ENCODE data around the gene S100A7. TPM values are rescaled to one million over a fixed set of nuclear protein-coding genes. Genes with fewer than 3 reads are reported as not detected.

The S100A7 gene
- total and polyA plus RNA-seq, 2 of the 4 experiments (the other 2 are of a cell fraction): not detected

- TF ChIP-seq MAFK (IDR thresholded peaks at IDR 0.05; ENCODE audit: low read depth, low read length) (no peak; the same call in 1 of the 2 replicates), NFE2L2 (IDR thresholded peaks at IDR 0.05; ENCODE audit: low read depth, low read length) (no peak)
Measured at GRCh38 chr1:153506831-153507413, 46.5 kb upstream of the S100A7 start (continued).

DNA sequence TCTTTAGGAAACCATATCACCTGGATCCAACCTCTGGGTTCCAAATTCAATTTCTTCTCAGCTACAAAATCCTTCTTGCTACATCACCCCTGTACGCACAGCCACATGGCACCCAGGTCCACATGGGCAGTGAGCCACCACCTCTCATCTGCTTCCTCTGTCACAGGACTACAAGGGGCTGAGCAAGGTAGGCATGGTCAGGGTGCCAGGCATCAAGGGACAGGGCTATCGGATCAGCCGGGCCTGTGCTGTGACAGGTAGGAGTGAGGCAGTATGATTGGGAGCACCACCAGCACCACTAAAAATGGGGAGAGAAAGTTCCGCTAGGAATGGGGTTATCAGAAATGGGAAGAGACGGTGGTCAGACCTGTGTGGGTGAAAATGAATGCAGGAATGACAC is 45.9 kb upstream of the S100A7 start:
- peak overlapping the region; percentile 69 for H3K18ac ChIP-seq (ENCODE audit: low read depth, low read length)
- H3K9me3 ChIP-seq (ENCODE audit: control insufficient read depth, insufficient read depth, low read length): no peaks in the 10 kb centered on the region
- H3K27ac ChIP-seq (ENCODE audit: insufficient read depth, low read length): peak overlapping the region; percentile 82
- peak overlapping the region; percentile 86 for H2BK20ac ChIP-seq (ENCODE audit: low read depth, low read length)
- H3K79me1 ChIP-seq (ENCODE audit: low read depth in 1 of 2, low read length in 2 of 2): peaks cover 0 to 4% of the 10 kb centered on the region in 2 experiments; a peak in 1 of 4 replicates
- peak overlapping the region; percentile 79 for H2BK120ac ChIP-seq (ENCODE audit: low read depth, low read length)
- peaks cover 23% of the 10 kb centered on the region for H3K4me1 ChIP-seq (ENCODE audit: control insufficient read depth, insufficient read depth, low read length)
- peak overlapping the region; percentile 91 for H2AK9ac ChIP-seq (replicated peaks; ENCODE audit: low read depth, low read length, poor library complexity)
- H3K9ac ChIP-seq (ENCODE audit: low read depth, low read length): no peak overlapping the region
- H3K4me2 ChIP-seq (ENCODE audit: low read depth, low read length): peak overlapping the region; percentile 5; the same call in 1 of the 2 replicates
- intact Hi-C loops (cut with micrococcal nuclease) (loop anchor here (10.0 kb wide), 1 partner anchor 478 kb away; the partner anchor contains the start of gene RAB13), dilution Hi-C loops (cut with HindIII; ENCODE audit: low sequenced_read_pairs, unreplicated experiment) (no loop called here), in situ Hi-C loops (cut with MboI; ENCODE audit: low sequenced_read_pairs) (loop anchor here (5.0 kb wide), 1 partner anchor 241 kb away; no protein-coding TSS in a partner anchor)
- peak overlapping the region; percentile 74; the same call in 1 of the 2 replicates for H4K91ac ChIP-seq (ENCODE audit: insufficient read depth, low read depth, low read length)
- 0 out of 2 replicates have a peak overlapping the region, but pooled peaks have one; percentile 55 for H3K14ac ChIP-seq (replicated peaks; ENCODE audit: low read depth, low read length)
- peaks cover 12% of the 10 kb centered on the region for H3K9me1 ChIP-seq (ENCODE audit: insufficient read depth, low read length)
- H2AK5ac ChIP-seq (ENCODE audit: low read depth, low read length): peak overlapping the region; percentile 98
- no peak overlapping the region; the same call in 1 of the 2 replicates for H3K23ac ChIP-seq (ENCODE audit: low read depth, low read length)
- WGBS, 2 experiments (ENCODE audit: extremely low coverage in 2 of 2, insufficient read length in 1 of 2): 86% methylated on average over 2 of the region's 5 CpGs; no CpG with 5 or more reads in 1 of the 2 experiments
- peak overlapping the region; percentile 68; the same call in 2 of the 3 replicates for H2BK15ac ChIP-seq (ENCODE audit: low read depth, low read length)
- H4K5ac ChIP-seq (ENCODE audit: low read depth, low read length): peak overlapping the region; percentile 40; the same call in 1 of the 2 replicates
- no TSS peak for BruUV-seq (replicated peaks)
- no peak overlapping the region for H3K4me3 ChIP-seq (ENCODE audit: insufficient read depth, low read depth, low read length)
- H3K36me3 ChIP-seq (ENCODE audit: control insufficient read depth, insufficient read depth, low read length): no peaks in the 10 kb centered on the region
- H4K20me1 ChIP-seq (ENCODE audit: insufficient read depth, low read length): no peaks in the 10 kb centered on the region
- H2AFZ ChIP-seq (replicated peaks; ENCODE audit: low read length, poor library complexity): peak overlapping the region; percentile 65
- TF ChIP-seq FOS (IDR thresholded peaks at IDR 0.05; ENCODE audit: low read depth, low read length): no peak
- TF ChIP-seq USF2 (IDR thresholded peaks at IDR 0.05; ENCODE audit: low read depth, low read length): no peak
- no peak for TF ChIP-seq MXI1 (IDR thresholded peaks at IDR 0.05; ENCODE audit: borderline replicate concordance, low read depth, low read length)
- TF ChIP-seq, protein P1, sequence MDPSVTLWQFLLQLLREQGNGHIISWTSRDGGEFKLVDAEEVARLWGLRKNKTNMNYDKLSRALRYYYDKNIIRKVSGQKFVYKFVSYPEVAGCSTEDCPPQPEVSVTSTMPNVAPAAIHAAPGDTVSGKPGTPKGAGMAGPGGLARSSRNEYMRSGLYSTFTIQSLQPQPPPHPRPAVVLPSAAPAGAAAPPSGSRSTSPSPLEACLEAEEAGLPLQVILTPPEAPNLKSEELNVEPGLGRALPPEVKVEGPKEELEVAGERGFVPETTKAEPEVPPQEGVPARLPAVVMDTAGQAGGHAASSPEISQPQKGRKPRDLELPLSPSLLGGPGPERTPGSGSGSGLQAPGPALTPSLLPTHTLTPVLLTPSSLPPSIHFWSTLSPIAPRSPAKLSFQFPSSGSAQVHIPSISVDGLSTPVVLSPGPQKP (IDR thresholded peaks at IDR 0.05; ENCODE audit: borderline replicate concordance, low read depth, low read length): no peak
- no peaks in the 10 kb centered on the region; the same call in 1 of the 2 replicates for H3K27me3 ChIP-seq (ENCODE audit: control insufficient read depth, insufficient read depth, low read length)
- DNase-seq (no peak), ATAC-seq (ENCODE audit: low read depth) (no peak)
- CTCF ChIA-PET: interaction anchor here (0.9 to 2.4 kb wide), 5 partner anchors 11 to 121 kb away, joined by 3 to 11 read pairs (median 4); partner anchors contain the start of genes S100A1 and S100A13
- peak overlapping the region in 1 of 2 experiments; percentile 61; a peak in 3 of 4 replicates for H4K8ac ChIP-seq (ENCODE audit: low read depth in 2 of 2, low read length in 2 of 2)
- H2BK5ac ChIP-seq (ENCODE audit: low read depth, low read length, poor library complexity, severe bottlenecking): peak overlapping the region; percentile 69
- peak overlapping the region; percentile 85 for H3K4ac ChIP-seq (ENCODE audit: low read depth, low read length)
- POLR2A ChIA-PET (ENCODE audit: unreplicated experiment): interaction anchor here (1.1 kb wide), 1 partner anchor 111 kb away, joined by 3 read pairs; no protein-coding TSS in a partner anchor
- H3K56ac ChIP-seq (ENCODE audit: extremely low read depth, insufficient read depth, low read length): 0 out of 2 replicates have a peak overlapping the region, but pooled peaks have one; percentile 3

Measured in IMR-90 (cell line).